Activated CD8-positive, alpha-beta memory T cell treated with anti-CD3 and anti-CD28 coated beads for 1 hour (primary cell): Measurements from ENCODE around the gene STRIP2.
"Not testable (repeated sequence)": the region's sequence is repeated elsewhere in the genome, so short reads cannot be mapped to it uniquely, and the experiment has no call there.

ENCODE experiments used
- DNase-seq, 2 donors: peaks; one replicate each; pipeline ENCODE4 v3.0.0-alpha.2; 2020; ENCODE audit warnings: low read depth in 1 of 2; ENCODE audit errors: extremely low read depth in 1 of 2

The STRIP2 gene

DNA sequence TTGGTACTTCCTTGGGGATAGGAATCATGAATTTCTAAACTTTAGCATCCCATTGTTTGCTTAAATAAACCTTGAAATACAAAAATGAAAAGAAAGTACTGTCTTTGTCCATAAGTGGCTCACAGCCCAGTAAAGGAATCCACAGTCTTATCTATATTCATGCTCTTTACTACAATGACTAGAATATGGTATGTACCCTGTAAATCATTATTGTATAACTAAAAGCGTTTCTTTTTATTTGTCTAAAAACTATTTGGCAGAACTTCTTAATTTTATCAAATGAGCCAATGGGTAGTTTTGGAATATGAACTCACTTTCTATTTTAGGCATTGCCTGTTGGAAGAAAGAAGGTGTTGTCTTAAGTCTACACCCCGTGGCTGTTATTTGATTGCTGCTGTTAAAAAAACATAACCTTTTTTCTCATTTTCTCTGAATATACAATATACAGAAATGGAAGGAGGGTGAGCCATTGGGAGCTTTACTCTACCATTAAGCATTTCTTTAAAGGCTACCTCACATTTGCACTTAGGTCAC is 12.4 kb upstream of the STRIP2 start:
- no peak for DNase-seq

DNA sequence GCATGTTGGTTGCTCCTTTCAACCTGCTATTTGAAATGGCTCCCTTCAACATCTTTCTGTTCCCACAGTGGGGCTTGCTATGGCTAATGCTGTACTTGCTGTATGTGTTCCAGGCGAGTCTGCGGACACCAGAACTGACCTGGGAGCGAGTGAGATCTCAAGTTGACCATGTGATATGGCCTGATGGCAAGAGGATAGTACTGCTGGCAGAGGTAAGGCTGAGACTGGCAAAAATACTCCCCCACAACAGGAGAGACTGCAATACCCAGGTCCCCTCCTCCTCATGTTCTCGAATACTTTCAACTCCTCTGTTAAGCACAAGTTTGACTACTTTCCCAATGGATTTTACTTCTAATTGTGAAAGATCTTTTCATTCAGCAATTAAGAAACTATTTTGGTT is 11.5 kb upstream of the STRIP2 start:
- DNase-seq: no peak

DNA sequence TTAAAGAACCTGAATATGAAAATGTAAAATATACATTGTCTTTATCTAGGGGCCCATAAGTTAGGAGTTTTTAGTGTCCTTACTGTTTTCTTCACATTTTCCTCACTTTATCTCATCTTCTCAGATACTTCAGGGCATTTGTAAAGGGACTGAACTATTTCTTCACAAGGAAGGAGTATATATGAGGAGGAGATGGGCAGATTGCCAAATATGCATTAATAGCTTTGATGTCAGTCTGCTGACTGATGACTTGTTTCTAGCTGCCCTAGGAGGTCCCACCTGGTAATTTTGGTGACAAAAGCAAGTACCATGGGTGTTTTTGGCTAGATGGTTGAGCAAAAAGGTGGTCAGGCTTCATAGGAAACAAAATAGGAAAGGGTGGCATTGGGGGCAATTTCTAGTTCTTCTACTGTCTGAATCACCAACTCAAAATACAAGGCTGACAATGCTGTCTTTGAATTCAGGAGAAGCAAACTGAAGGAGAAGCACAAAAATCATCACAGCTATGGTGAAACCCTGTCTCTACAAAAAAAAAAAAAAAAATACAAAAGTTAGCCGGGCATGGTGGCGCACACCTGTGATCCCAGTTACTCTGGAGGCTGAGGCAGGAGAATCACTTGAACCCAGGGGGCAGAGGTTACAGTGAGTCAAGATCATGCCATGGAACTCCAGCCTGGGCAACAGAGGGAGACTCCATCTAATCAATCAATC is 10.4 kb upstream of the STRIP2 start:
- DNase-seq: no peak

DNA sequence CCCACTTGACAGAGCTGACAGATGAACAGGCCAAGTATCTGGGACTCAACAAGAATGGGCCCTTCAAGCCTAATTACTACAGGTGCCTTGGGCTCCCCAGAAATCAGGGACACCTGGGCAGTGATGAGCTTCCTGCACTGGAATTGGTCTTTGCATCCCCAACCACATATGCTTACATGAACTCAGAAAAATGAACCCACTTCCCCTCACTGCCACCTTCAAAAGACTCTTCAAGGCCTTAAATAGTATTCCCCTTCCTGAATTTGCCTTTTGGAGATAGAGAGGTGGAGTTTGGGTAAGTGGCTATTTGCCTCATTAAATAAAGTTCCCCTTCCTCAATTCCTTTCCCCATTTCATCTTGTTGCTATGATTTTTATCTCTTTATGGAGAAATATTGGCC is 7.8 kb upstream of the STRIP2 start:
- no peak for DNase-seq

DNA sequence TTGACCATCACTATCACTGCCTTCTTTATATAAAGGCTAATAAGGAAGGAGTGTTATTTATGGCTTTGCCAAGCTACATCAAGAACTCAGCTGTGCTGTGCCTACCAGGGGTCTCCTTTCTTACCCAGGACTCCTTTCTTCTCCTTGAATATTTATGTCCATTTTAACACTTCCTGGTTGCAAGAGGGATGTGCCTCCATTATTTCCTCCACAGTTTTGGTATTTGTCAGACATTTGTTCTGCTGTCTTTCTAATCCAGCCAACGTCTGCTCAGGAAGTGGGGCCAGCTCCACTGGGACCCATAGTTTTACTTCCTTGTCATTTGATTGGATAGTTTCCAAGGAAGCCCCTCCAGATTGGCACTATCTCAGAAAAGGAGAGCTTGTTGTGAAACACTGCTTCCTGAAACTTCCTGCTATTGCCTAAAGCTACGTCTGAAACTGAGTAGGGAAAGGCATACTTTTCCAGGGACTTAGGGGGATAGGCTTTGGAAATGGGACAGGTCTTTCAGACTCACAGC is 6.6 kb upstream of the STRIP2 start:
- no peak for DNase-seq

DNA sequence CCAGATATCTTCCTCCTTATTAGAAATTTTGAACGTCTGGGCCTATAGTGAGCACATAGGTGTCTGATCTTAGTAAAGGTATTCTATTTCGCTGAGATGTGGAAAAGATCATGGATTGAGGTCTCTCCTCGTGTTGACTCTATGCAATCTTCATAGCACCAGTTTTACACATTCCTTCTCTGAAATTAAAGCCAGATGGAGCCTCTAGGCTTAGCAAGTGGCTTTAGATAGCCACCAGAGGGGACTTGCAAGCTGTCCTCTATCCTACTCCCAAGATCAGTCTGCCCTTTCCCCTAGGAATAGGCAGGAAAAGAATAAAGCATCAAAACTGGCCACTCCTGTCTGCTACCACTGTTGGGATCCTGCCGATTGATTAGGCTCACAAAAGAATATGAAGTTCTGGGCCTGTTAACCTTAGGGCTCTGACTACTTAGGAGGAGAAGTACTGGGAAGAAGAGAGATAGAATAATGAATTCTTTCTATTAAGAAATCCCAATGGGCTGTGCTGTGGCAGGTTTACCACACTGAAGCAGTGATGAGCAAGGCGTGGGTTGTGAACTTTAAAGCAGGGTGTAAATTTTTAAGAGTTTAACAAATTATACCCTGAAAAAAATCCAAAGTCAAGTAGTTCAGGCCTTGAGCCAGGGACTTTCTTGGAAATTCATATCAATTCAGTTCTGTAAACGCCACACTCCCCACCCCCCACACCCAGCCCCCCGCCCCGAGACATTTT is 2.2 kb upstream of the STRIP2 start:
- DNase-seq: no peak

DNA sequence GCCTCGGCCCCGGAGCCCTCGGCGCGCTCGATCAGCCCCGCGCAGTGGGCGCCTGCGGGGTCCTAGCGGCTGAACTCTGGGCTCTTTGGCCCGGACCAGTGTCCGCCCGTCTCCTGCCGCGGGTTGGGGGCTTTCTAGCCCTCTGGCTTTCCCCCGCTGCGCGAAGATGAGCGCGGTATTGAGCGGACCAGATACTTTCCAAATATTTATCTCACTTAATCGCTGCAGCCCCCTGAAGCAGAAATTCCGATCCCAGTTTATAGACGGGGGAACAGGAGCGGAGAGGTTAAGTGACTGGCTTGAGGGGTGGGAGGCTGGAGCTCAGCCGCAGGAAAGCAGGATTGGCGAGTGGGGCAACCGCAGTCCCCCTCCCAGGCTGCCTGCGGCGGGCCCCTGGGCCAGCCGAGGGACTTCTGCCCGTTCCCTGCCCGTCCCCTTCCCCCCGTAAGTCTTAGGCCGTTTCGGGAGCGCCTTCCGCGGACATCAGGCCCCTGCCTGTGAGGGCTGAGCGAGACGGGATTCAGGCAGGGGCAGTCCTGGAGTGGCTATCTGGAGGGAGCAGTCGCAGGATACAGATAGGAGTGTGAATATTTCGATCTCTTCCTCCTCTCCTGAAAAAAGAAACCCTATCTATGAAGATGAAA is 565 bp downstream of the STRIP2 start:
- DNase-seq: no peak

DNA sequence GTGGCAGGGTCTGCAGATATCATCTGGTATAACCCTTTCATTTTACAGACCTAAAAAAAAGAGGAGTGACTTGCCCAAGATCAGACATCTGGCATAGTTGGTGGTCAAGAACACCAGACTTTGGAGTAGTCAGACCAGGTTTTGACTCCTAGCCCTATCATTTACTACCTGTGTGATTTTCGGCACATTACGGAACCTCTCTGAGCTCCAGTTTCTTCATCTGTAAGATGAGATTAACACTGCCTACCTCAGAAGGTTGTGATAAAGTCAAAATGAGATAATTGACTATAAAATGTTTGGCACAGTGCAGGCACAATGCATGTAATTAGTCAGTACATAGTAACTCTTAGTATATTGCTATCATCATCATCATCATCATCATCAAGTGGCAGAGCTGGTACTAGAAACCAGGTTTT is 1.2 kb downstream of the STRIP2 start:
- no peak for DNase-seq

DNA sequence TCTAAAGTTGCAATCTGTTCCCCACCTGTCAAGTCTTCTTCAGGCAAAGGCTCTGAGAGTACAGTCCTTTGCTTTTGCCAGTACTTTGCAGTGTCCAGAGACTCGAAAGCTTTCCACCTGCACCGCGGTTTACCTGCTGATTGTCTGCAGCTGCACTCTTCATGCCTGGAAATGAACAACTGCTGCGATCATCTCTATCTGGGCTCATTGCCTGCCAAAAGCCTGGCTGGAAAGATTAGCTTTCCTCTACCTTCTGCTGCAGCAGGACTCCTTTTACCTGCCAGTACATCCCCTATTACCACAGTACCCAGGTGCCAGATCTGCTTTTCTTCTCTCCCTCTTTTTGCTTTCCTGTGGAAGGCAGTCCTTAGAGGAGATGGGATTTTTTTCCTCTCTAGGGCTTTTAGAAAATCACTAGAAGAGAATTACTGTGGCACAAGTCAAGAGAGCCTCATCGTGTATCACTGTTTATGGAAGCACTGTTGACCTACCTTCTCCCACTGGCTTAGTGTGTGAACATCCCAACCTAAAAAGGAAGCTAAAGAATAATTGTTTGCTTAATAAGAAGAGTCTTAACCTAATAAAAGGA is 2.2 kb downstream of the STRIP2 start:
- DNase-seq: no peak

DNA sequence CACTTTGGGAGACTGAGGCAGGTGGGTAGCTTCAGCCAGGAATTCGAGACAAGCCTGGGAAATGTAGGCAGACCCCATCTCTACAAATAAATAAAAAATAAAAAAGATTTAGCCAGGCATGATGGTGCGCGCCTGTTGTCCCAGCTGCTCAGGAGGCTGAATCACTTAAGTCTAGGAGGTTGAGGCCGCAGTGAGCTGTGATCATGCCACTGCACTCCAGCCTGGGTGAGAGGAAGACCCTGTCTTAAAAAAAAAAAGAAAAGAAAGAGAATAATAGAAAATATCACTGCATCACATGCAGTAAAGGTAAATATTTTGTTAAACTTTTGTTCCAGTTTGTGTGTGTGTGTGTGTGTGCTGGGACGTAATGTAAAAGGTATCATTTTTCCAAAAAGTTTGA is 3.0 kb downstream of the STRIP2 start:
- DNase-seq: no peak

DNA sequence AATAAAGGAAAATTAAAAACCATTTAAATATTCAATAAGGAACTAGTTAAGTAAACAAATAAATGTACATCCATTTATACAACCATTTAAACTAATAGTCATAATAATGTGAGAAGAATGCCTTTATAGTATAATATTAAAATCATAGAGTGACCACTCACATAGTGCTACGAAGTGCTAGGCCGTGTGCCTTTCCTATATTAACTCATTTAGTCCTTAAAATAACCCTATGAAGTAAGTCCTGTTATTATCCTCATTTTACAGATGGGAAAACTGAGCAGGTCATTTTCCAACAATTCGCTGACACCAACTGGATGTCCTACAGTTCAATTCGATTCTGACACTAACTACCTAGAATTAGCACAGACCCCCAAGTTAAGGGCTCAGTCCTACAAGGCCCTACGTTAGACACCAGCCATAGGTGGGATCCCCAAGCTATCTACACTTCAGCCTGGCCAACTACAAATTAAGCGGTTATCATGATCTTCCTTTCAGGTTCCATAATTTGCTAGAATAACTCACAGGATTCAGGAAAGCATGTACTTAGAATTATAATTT is 4.1 kb downstream of the STRIP2 start:
- DNase-seq: no peak

DNA sequence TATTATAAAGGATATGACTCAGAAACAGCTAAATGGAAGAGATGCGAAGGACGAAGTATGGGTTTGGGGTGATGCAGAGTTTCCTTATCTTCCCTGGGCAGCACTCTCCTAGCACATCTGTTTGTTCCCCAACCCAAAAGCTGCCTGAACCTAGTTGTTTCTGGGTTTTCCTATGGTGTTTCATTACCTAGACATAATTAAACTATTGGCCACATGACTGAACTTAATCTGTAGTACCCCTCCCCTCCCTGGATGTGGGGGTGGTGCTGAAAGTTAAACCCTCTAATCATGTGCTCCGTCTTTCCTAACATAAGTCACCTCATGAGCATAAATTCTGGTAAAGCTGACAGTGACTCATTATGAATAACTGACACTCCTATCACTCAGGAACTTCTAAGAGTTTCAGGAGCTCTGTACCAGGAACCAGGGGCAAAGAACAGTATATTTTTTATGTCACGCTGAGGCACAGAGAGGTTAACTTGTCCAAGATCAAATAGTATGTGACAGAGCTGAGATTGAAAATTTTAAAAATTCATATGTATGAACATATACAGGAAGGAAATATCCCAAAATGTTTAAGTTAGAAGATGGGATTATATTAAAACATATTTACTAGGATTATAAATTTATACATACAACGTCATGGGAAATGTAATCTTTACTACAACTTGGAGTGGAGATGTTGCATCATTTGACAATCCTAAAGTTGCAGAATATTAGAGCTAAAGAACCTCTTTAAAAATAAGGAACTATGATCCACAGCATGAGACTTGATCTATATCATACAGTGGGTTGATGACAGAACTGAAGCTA is 4.8 kb downstream of the STRIP2 start:
- DNase-seq: no peak

DNA sequence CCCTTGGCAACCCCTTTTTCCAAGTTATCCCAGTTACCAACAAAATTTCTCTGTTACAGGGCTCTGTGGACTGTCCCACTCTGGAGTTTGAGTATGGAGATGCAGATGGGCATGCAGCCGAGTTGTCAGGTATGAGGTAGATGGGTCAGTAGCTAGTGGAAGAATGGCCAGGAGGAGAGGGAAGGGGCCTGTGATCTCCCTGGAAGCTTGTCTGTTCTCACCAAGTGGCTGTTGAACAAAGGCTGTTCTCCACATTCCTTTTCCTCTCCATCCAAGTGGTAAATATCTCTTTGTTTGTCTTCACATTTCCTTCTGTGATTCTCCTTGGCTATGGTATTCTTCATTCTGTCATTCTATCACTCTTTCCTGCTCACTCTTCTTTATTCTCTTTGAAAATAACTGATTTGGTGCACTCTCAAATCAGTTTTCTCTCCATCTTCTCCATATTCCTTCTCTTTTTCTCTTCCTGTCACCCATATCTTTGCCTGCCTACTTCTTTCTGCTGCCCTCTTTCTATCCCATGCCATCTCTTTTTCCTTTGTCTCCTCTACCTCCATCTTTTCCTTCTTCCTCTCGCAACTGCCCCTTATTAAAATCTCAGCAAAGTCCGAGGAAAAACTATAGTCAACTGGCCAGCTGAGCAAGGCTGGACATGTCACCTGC is 5.9 kb downstream of the STRIP2 start:
- no peak for DNase-seq

DNA sequence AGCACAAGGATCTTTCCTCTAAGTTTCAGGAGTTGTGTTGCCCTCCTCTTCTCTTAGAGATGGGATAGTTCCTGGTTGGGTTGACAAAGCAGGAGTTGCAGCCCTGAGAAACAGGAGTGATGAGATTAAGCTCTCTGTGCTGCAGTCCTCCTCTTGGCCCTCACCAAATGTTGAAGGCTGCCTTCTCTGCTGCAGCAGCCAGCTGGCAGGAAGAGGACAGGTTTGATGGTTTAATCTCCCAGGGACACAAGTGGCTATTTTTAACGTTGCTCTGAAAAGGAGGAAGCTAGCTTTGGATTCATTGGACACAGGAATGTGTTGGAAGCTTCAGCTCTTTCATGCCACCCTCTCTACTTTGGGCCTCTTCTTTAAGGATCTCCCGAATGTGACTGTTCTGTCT is 9.4 kb downstream of the STRIP2 start:
- DNase-seq: no peak

DNA sequence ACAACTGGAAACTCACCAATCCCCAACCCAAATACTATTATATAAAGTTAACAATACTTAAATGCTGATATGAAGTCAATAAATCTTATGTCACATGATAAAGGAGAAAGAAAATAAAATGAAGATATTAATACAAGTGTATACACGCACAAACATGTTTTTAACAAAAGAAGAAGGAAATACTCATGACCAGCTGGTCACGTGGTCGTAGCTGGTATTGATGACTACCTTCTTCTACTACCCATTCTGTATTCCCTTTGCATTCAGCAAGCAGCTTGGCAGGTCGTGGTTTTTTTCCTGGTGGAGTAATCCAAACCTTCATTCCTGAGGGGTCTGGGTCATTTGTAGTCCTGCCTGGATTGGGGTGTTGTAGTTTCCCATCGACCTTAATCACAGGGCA is 10.5 kb downstream of the STRIP2 start:
- DNase-seq: not testable (repeated sequence)

DNA sequence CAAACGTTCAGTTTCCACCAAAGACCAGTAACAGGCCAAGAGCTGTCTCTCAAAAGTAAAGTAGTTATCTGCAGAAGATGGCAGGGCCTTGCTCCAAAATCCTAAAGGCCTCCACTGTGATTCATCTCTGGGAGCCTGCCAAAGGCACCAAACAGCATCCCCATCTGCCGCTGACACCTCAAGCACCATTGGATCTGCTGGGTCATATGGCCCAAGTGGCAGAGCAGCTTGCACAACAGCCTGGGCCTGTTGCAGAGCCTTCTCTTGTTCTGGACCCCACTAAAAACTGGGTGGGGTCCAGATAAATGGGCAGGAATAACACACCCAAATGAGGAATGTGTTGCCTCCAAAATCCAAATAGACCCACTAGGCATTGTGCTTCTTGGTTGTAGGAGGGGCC is 12.7 kb downstream of the STRIP2 start:
- not testable (repeated sequence) for DNase-seq

DNA sequence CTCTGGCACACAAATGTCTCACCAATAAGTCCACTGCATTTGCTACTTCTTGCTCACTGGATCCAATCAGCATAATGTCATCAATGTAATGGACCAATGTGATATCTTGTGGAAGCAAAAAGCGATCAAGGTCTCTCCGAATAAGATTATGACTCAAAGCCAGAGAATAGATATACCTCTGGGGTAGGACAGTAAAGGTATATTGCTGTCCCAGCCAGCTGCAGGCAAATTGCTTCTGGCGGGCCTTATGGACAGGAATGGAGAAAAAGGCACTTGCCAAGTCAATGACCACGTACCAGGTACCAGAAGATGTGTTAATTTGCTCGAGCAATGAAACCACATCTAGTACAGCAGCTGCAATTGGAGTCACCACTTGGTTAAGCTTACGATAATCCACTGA is 13.2 kb downstream of the STRIP2 start:
- DNase-seq: not testable (repeated sequence)

DNA sequence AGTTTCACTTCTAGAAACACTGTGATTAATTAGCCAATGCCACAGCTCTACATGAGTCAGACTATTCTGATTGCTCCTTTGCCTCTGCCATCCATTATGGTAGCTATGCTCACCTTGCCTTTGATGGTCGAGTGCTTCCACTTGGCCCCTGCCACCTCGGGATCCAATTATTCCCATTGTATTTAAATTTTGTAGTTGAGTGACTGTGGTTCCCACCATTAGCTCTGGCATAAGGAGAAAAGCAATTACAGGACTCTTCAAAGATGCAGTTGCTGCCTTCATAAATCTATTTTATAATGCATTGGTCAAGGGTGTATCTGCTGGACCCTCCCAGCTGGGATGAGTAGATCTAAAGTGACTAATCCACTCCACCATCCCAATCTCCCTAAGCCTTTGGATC is 14.4 kb downstream of the STRIP2 start:
- DNase-seq: not testable (repeated sequence)

DNA sequence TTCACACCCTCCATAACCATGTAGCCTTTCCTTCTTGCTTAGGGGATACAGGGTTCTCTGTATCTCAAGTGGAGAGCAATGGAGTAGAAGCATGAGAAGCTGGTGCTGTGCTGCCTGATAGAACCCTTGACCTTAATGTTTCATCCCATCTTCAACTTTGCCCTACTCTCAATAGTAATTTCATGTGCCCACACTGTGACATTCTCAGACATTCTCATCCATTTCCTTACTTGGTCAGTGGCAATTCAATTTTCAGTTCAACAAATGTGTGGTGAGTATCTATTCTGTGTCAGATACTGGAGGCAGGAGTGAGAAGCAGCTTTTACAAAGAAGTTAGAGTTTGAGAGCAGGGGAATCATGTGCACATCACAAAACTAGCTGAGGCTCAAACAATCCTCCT is 16.1 kb downstream of the STRIP2 start:
- DNase-seq: no peak
